ENCODE measurements around the gene PPRC1.
"Not testable (repeated sequence)": the region's sequence is repeated elsewhere in the genome, so short reads cannot be mapped to it uniquely, and the experiment has no call there.

PPRC1 gene

GRCh38 chr10:102150970-102151773 is 18.3 kb downstream of the PPRC1 start:
- FAIRE-seq = no peak

DNA sequence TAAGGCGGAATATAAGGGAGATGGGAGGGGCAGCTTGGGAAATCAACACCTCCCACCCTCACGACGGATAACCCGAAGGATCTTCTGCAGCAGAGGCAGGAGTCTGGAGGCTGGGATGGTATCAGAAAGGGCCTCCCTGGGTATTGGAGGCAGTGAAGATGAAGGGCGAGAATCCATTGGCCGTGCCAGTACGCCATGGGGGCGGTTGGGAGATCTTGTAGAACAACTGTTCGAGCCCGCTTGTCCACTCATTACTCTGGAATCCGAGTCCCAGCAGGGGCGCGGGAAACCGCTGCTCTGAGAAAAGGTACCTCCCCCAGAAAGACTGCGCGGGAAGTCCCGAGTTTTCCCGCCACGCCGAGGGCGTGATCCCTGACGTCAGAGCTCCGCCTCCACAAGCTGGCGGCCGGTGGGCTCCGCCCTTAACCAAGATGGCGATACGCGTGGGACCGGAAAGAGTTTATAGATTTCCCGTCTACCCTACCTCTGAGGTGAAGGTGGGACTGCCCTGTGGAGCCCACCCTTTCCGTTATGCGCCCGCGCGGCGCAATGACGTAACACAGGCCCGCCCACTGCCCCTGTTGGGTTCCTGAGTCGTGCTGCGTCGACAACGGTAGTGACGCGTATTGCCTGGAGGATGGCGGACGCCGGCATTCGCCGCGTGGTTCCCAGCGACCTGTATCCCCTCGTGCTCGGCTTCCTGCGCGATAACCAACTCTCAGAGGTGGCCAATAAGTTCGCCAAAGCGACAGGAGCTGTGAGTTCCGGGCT is 19.1 kb downstream of the PPRC1 start, which contains the start of gene NOLC1:
Gene NOLC1, plus strand, starts transcription at position 616 of the 771 bp plus-strand sequence. Its CDS starts 22 bp downstream, at position 638.
- FAIRE-seq = peak; percentile 99

DNA sequence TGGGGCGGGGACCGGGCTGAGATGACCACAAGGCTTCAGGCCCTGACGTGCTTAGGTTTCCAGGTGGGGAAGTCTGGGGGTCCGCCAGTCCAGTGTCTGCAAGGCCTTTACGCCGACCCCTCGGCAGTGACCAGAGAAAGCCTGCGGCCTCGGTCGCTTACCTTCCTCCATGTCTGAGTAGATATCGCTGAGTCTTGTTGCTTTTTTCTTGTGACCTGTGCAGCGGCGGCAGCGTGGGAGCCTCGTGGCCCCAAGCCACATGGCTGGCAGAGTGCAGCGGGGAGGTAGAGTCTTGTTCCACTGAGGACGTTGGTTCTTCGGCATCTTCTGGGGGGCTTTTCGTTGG is 19.7 kb downstream of the PPRC1 start:
- FAIRE-seq = no peak

DNA sequence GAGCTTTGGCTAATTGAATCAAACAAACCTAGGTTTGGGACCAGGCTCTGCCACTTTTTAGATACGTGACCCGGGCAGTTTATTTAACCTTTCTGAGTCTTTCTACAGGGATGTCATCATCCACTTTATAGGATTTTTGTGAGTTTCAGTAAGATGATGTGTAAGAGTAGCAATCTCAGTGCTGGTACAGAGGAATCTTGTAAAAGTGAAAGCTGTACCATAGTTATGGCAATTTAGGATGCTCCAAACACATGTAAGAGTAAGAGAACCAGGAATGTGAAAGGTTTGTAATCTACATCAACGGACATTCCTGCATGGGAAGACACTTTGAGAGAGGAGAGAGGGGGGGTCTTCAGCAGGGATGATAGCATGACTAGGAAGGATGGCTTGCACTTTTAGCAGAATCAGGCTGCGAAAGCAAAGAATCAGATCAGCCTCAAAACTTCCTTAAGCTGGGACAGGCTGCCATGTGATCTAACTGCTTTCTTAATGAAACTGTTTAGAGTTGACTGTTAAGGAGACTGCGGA is 20.3 kb downstream of the PPRC1 start:
- FAIRE-seq = no peak

GRCh38 chr10:102154466-102155116 is 21.8 kb downstream of the PPRC1 start:
- FAIRE-seq = no peak

- no peak for FAIRE-seq
Measured at GRCh38 chr10:102157224-102157623, 24.4 kb downstream of the PPRC1 start.

- no peak for FAIRE-seq
Measured at GRCh38 chr10:102159051-102159597, 26.3 kb downstream of the PPRC1 start.

DNA sequence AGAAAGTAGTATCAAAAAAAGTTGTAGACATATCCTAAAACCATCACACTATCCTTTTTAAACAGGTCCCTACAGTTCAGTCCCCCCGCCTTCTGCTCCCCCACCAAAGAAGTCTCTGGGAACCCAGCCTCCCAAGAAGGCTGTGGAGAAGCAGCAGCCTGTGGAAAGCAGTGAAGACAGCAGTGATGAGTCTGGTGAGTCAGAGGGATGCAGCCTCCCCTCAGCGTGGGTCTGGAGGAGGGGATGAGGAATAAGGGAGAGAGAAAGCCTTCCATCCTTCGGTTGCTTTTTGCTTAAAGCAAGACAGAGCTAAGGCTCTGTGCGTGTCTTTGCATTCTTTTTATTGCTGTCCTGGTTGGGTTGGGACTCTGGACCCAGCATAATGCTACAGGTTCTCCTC is 27.0 kb downstream of the PPRC1 start:
- no peak for FAIRE-seq

GRCh38 chr10:102163342-102163989 is 30.6 kb downstream of the PPRC1 start:
- FAIRE-seq = no peak

- no peak for FAIRE-seq
Measured at GRCh38 chr10:102167861-102168260, 35.0 kb downstream of the PPRC1 start.

DNA sequence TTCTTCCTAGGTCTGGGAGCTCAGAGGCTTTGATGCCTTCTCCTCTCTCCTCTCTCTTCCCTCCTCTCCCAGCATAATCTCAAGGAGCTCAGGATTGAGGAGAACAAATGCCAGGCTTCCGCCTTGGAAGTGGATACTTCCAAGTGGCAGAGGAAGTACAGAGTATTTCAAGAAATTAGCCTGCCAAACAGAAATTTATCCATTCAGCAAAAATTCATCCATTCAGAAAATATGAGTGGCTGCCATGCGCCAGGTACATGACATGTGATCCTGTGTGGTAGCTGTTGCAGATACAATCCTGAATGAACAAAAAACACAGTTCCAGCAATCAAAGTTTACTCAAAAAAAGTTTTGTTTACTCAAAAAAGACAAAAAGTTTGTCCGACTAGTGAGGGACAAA is 37.8 kb downstream of the PPRC1 start:
- no peak for FAIRE-seq

GRCh38 chr10:102172288-102172687 is 39.4 kb downstream of the PPRC1 start:
- no peak for FAIRE-seq

- FAIRE-seq = peak; percentile 15
Measured at GRCh38 chr10:102175415-102175814, 42.6 kb downstream of the PPRC1 start.

DNA sequence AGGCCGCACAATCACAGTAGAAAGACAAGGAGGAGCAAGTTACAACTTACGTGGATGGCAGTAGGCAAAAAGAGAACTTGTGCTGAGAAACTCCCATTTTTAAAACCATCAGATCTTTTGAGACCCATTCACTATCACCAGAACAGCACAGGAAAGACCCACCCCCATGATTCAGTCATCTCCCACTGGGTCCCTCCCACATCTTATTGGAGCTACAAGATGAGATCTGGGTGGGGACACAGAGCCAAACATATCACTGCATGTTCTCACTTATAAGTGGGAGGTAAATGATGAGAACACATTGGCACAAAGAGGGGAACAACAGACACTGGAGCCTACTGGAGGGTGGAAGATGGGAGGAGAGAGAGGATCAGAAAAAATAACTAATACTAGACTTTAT is 51.8 kb downstream of the PPRC1 start:
- FAIRE-seq = no peak

DNA sequence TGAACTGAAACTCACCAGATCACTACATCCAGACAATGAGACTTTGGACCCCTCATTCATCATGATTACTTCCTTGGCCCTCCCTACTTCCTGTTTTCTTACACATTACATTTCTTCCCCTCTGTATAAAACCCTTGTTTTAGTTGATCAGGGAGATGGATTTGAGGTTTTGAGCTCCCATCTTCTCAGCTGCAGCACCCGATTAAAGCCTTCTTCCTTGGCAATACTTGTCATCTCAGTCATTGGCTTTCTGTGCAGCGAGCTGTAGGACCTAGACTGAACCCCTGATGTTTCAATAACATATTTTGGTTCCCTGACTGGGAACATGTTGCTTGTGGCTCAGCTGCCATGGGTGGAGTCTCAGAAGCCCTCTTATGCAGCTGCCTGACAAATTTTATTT is 52.4 kb downstream of the PPRC1 start:
- FAIRE-seq = no peak

DNA sequence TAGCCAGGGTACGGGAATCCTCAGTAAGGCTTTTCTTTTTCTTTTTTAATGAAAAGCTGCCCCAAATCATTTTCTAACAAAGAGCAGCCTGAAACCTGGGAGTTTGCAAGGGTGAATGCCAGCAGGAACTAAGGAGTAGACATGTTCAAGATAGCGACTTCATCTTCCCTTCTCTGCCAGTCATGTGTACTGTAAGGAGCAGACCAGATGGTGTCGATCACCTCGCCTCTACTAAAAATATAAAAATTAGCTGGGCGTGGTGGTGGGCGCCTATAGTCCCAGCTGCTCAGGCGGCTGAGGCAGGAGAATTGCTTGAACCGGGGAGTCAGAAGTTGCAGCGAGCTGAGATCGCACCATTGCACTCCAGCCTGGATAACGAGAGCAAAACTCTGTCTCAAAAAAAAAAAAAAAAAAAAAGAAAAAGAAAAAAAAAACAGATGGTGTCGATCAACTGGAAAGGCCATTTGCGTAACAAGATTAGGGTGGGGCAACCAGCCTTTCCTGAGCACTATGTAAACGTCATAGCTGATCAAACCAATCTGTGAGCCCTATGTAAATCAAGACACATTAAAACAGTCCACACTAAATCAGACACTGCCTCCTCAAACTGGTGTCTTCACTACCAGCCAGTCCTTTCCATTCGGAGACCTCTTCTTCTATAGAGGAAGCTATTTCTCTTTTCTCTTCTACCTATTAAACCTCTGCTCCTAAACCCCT is 53.1 kb downstream of the PPRC1 start:
- no peak for FAIRE-seq

DNA sequence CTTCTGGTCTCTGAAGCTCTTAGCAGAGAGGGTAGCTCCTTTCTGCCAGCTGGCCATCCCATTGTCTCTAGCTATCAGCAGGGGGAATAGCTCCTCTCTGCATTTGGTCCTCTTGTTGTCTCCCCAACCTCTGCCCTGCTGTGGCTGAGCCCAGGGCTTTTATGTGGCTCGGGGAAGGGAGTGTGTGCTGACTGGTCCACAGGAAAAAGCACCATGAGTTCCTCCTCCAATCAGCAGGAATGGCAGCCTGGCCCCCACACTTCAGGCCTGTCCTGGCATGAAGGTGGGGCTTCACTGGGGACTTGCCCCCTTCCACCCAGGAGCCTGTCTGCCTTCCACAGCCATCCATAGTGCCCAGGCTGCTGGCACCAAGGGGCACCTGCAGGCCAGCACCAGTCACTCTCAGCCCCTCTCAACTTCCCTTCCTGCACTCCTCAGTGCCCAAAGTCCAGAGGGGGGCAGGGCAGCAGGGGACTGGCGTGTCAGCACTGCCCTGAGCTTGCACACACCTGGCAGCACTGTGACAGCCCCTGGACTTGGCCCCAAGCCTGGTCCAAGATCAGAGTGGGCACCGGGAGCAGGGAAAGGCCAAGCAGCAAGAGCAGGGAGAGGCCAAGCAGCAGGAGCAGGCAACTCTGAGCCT is 55.6 kb downstream of the PPRC1 start:
- no peak for FAIRE-seq

GRCh38 chr10:102188941-102189898 is 56.4 kb downstream of the PPRC1 start:
- not testable (repeated sequence) for FAIRE-seq

- no peak for FAIRE-seq
Measured at GRCh38 chr10:102191956-102192355, 59.1 kb downstream of the PPRC1 start.

GRCh38 chr10:102195296-102195870 is 62.5 kb downstream of the PPRC1 start:
- no peak for FAIRE-seq

Measured in G401.6 (cell line).